ENCODE results near the gene ZSWIM3. TPM values are rescaled to one million over a fixed set of nuclear protein-coding genes. Genes with fewer than 3 reads are reported as not detected.
"Not testable (repeated sequence)": the region's sequence is repeated elsewhere in the genome, so short reads cannot be mapped to it uniquely, and the experiment has no call there.

Gene ZSWIM3
- total RNA-seq, 1 experiment from 2014 or later, result 4.2 TPM

- no peak for TF ChIP-seq EZH2 (IDR thresholded peaks at IDR 0.05; ENCODE audit: low read length, unreplicated experiment)
- TF ChIP-seq, protein P1, sequence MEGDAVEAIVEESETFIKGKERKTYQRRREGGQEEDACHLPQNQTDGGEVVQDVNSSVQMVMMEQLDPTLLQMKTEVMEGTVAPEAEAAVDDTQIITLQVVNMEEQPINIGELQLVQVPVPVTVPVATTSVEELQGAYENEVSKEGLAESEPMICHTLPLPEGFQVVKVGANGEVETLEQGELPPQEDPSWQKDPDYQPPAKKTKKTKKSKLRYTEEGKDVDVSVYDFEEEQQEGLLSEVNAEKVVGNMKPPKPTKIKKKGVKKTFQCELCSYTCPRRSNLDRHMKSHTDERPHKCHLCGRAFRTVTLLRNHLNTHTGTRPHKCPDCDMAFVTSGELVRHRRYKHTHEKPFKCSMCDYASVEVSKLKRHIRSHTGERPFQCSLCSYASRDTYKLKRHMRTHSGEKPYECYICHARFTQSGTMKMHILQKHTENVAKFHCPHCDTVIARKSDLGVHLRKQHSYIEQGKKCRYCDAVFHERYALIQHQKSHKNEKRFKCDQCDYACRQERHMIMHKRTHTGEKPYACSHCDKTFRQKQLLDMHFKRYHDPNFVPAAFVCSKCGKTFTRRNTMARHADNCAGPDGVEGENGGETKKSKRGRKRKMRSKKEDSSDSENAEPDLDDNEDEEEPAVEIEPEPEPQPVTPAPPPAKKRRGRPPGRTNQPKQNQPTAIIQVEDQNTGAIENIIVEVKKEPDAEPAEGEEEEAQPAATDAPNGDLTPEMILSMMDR (conservative IDR thresholded peaks at IDR 0.05; ENCODE audit: low read depth, low read length), result no peak
- no peak for TF ChIP-seq EZH2phosphoT487 (IDR thresholded peaks at IDR 0.05; ENCODE audit: borderline replicate concordance, low read length)
- CTCF ChIA-PET, result no interaction called here
- H3K4me1 ChIP-seq (ENCODE audit: insufficient read depth, low read length), result no peaks in the 10 kb centered on the region
- H3K27me3 ChIP-seq (ENCODE audit: low read length), result no peaks in the 10 kb centered on the region
- no peak overlapping the region for H2AFZ ChIP-seq (ENCODE audit: low read length)
- no TSS peak for BruUV-seq (replicated peaks)
- no peak overlapping the region for H3K4me3 ChIP-seq (ENCODE audit: low read length)
- H3K9me3 ChIP-seq (ENCODE audit: low read length), result no peaks in the 10 kb centered on the region
- H3K36me3 ChIP-seq (ENCODE audit: low read depth, low read length), result peaks cover 11% of the 10 kb centered on the region; the same call in 1 of the 2 replicates
- H3K79me2 ChIP-seq (ENCODE audit: low read length), result no peaks in the 10 kb centered on the region
- H4K20me1 ChIP-seq (ENCODE audit: low read length), result no peaks in the 10 kb centered on the region
- H3K4me2 ChIP-seq (ENCODE audit: low read length), result no peak overlapping the region
- DNase-seq, result no peak
- H3F3A ChIP-seq (ENCODE audit: low read length, unreplicated experiment), result no peaks in the 10 kb centered on the region
- no peak overlapping the region for H3K27ac ChIP-seq (ENCODE audit: low read length)
- no peaks in the 10 kb centered on the region for H3K9me2 ChIP-seq (replicated peaks; ENCODE audit: low read length)
- no peak overlapping the region for H3K9ac ChIP-seq (ENCODE audit: low read length)
- intact Hi-C loops (cut with micrococcal nuclease), result no loop called here
- POLR2A ChIA-PET (ENCODE audit: unreplicated experiment), result no interaction called here
- no peak for ATAC-seq
Observed at GRCh38 chr20:45899046-45899835, 41.8 kb downstream of the ZSWIM3 start.

DNA sequence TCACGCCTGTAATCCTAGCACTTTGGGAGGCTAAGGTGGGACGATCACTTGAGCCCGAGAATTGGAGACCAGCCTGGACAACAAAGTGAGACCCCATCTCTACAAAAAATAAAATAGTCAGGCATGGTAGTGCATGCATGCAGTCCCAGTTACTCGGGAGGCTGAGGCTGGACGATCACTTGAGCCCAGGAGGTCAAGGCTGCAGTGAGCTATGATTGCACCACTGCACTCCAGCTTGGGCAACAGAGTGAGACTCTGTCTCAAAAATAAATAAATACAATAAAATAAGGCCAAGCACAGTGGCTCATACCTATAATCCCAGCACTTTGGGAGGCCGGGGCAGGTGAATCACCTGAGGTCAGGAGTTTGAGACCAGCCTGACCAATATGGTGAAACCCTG lies 43.9 kb downstream of the ZSWIM3 start:
- H3K4me3 ChIP-seq (ENCODE audit: low read length); H3K9me3 ChIP-seq (ENCODE audit: low read length); BruUV-seq (replicated peaks); H3K79me2 ChIP-seq (ENCODE audit: low read length); intact Hi-C loops (cut with micrococcal nuclease); H2AFZ ChIP-seq (ENCODE audit: low read length); ATAC-seq; H3F3A ChIP-seq (ENCODE audit: low read length, unreplicated experiment); CTCF ChIA-PET; H3K27ac ChIP-seq (ENCODE audit: low read length); H3K36me3 ChIP-seq (ENCODE audit: low read depth, low read length); H3K27me3 ChIP-seq (ENCODE audit: low read length); H3K9me2 ChIP-seq (replicated peaks; ENCODE audit: low read length); POLR2A ChIA-PET (ENCODE audit: unreplicated experiment); DNase-seq; H3K4me2 ChIP-seq (ENCODE audit: low read length); H4K20me1 ChIP-seq (ENCODE audit: low read length); H3K9ac ChIP-seq (ENCODE audit: low read length): not testable (repeated sequence)
- peaks cover 15% of the 10 kb centered on the region for H3K4me1 ChIP-seq (ENCODE audit: insufficient read depth, low read length)

DNA sequence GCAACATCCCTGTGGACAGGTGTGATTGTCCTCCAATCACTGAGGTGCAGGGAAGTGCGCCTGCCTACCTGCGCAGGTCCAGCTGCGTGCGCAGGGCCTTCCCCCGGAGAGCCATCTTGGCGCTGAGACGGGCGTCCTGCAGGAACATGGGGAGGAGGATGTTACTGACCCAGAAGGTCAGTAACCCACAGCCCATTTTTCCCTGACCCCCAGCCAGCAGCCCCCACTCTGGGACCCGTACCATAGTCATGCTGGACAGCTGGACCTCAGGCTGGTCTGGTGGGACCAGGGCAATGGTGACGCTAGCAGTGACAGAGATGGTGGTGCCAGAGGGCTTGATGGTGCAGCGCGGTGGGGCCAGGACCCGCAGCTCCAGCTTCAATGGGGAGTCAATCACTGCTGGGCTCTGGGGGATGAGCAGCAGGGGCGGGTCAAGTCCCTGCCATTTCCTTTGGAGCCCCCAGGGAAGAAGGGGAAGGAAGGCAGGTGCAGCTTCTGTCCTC lies 44.8 kb downstream of the ZSWIM3 start:
- POLR2A ChIA-PET (ENCODE audit: unreplicated experiment), result no interaction called here
- Histone ChIP-seq H3K4me3 (ENCODE audit: low read length) (no peak overlapping the region), H2AFZ (ENCODE audit: low read length) (no peak overlapping the region), H4K20me1 (ENCODE audit: low read length) (no peaks in the 10 kb centered on the region), H3K9me3 (ENCODE audit: low read length) (no peaks in the 10 kb centered on the region), H3K9me2 (replicated peaks; ENCODE audit: low read length) (no peaks in the 10 kb centered on the region), H3K27ac (ENCODE audit: low read length) (no peak overlapping the region), H3K4me2 (ENCODE audit: low read length) (no peak overlapping the region), H3F3A (ENCODE audit: low read length, unreplicated experiment) (peaks cover 4% of the 10 kb centered on the region), H3K4me1 (ENCODE audit: insufficient read depth, low read length) (peaks cover 17% of the 10 kb centered on the region), H3K36me3 (ENCODE audit: low read depth, low read length) (peaks cover 1% of the 10 kb centered on the region; the same call in 1 of the 2 replicates), H3K9ac (ENCODE audit: low read length) (no peak overlapping the region), H3K79me2 (ENCODE audit: low read length) (no peaks in the 10 kb centered on the region), H3K27me3 (ENCODE audit: low read length) (no peaks in the 10 kb centered on the region)
- no TSS peak for BruUV-seq (replicated peaks)
- ATAC-seq (no peak), DNase-seq (no peak)
- no peak for TF ChIP-seq EZH2 (IDR thresholded peaks at IDR 0.05; ENCODE audit: low read length, unreplicated experiment)
- TF ChIP-seq, protein P1 (conservative IDR thresholded peaks at IDR 0.05; ENCODE audit: low read depth, low read length), result no peak
- no peak for TF ChIP-seq EZH2phosphoT487 (IDR thresholded peaks at IDR 0.05; ENCODE audit: borderline replicate concordance, low read length)
- CTCF ChIA-PET, result no interaction called here
- intact Hi-C loops (cut with micrococcal nuclease), result no loop called here
